Osteocyte (in vitro differentiated cells): Measurements from ENCODE around the gene KIF1B. TPM values are rescaled to one million over a fixed set of nuclear protein-coding genes. Genes with fewer than 3 reads are reported as not detected.
"Not testable (repeated sequence)": the region's sequence is repeated elsewhere in the genome, so short reads cannot be mapped to it uniquely, and the experiment has no call there.

Source experiments
- DNase-seq: peaks from one replicate; pipeline ENCODE4 v3.0.0; 2021; ENCODE audit warnings: mixed read lengths; ENCODE audit not compliant: unreplicated experiment; ENCODE audit errors: extremely low spot score
- H3K27ac Mint-ChIP-seq: one replicate; pipeline ENCODE4 v1.8.0; 2021; ENCODE audit warnings: mild to moderate bottlenecking, mixed read lengths; ENCODE audit not compliant: unreplicated experiment
- H3K27me3 Mint-ChIP-seq: one replicate; pipeline ENCODE4 v1.8.0; 2021; ENCODE audit warnings: mixed read lengths; ENCODE audit not compliant: unreplicated experiment
- H3K36me3 Mint-ChIP-seq: one replicate; pipeline ENCODE4 v1.8.0; 2021; ENCODE audit warnings: mixed read lengths; ENCODE audit not compliant: unreplicated experiment
- H3K4me1 Mint-ChIP-seq: one replicate; pipeline ENCODE4 v1.8.0; 2021; ENCODE audit warnings: mixed read lengths; ENCODE audit not compliant: unreplicated experiment
- H3K4me3 Mint-ChIP-seq: one replicate; pipeline ENCODE4 v1.8.0; 2021; ENCODE audit warnings: mild to moderate bottlenecking, moderate library complexity, mixed read lengths; ENCODE audit not compliant: unreplicated experiment
- H3K9me3 Mint-ChIP-seq: one replicate; pipeline ENCODE4 v1.8.0; 2021; ENCODE audit warnings: mixed read lengths; ENCODE audit not compliant: unreplicated experiment
- total RNA-seq: library from RNA; stranded (reverse); gene quantifications from 2 replicates; pipeline ENCODE4 v1.2.1, GENCODE V29; 2021
- TF ChIP-seq, protein P1 (sequence below): fragments of 200-600 bp; sonication (generic); IDR thresholded peaks from 2 replicates; pipeline ENCODE4 v1.5.0; 2021; ENCODE audit warnings: antibody characterized with exemption, mild to moderate bottlenecking, moderate library complexity

The KIF1B gene
- total RNA-seq, 1 donor from 2014 or later = 48.9 TPM

DNA sequence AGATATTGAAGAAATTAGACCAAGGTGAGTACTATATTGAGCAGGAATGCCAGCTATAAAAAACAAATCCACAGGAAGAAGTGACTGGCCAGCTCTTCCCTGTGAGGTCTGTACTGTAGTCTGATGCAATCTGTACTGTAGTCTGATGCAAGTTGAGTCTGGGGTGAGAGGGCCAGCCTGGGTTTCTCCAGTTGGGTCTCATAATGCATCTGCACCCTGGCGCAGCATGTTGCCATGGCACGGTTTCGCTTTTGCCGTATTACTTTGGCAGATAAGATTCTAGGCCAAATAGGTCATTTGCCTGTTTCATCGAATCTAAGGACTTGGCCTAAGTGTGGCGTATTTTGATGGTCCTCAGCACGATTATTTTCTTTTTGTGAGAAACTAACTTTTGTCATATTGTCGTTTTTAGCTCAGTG, 164.1 kb downstream of the KIF1B start:
- Mint-ChIP-seq H3K27ac (no peak overlapping the region), H3K4me3 (no peak overlapping the region)

DNA sequence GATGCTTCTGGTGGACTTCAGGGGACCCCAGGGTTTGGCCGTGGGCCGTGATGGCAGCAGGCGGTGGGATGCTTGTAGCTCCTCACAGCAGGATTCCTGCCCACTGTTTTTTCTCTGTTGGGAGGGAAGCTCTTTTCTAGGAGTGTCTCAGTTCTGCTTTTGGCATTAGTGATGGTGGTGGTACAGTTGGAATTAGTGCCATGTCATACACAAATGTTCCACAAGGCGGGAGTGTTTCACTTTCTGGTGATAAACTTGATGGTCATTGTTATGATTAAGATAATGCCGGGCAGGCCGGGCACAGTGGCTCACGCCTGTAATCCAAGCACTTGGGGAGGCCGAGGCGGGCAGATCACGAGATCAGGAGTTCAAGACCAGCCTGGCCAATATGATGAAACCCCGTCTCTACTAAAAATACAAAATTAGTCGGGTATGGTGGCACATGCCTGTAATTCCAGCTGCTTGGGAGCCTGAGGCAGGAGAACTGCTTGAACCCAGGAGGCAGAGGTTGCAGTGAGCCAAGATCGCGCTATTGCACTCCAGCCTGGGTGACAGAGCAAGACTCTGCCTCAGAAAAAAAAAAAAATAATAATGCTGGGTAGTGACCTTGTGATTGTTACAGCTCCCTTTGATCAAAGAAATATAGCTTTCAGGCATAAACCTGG, 167.1 kb downstream of the KIF1B start:
- peak overlapping the region; percentile 95 for H3K27ac Mint-ChIP-seq
- not testable (repeated sequence) for H3K27me3 Mint-ChIP-seq, H3K4me3 Mint-ChIP-seq, H3K9me3 Mint-ChIP-seq
- H3K4me1 Mint-ChIP-seq = peaks cover 51% of the 10 kb centered on the region
- TF ChIP-seq, protein P1, sequence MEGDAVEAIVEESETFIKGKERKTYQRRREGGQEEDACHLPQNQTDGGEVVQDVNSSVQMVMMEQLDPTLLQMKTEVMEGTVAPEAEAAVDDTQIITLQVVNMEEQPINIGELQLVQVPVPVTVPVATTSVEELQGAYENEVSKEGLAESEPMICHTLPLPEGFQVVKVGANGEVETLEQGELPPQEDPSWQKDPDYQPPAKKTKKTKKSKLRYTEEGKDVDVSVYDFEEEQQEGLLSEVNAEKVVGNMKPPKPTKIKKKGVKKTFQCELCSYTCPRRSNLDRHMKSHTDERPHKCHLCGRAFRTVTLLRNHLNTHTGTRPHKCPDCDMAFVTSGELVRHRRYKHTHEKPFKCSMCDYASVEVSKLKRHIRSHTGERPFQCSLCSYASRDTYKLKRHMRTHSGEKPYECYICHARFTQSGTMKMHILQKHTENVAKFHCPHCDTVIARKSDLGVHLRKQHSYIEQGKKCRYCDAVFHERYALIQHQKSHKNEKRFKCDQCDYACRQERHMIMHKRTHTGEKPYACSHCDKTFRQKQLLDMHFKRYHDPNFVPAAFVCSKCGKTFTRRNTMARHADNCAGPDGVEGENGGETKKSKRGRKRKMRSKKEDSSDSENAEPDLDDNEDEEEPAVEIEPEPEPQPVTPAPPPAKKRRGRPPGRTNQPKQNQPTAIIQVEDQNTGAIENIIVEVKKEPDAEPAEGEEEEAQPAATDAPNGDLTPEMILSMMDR = peak; percentile 83
- DNase-seq = peak; percentile 92
- peaks cover 10% of the 10 kb centered on the region for H3K36me3 Mint-ChIP-seq

More for the DNA sequence above, 164.1 kb downstream of the KIF1B start:
- Mint-ChIP-seq H3K27me3 (no peaks in the 10 kb centered on the region), H3K36me3 (peaks cover 20% of the 10 kb centered on the region), H3K9me3 (no peaks in the 10 kb centered on the region), H3K4me1 (peaks cover 34% of the 10 kb centered on the region)
- DNase-seq = no peak
- TF ChIP-seq, protein P1 = no peak

DNA sequence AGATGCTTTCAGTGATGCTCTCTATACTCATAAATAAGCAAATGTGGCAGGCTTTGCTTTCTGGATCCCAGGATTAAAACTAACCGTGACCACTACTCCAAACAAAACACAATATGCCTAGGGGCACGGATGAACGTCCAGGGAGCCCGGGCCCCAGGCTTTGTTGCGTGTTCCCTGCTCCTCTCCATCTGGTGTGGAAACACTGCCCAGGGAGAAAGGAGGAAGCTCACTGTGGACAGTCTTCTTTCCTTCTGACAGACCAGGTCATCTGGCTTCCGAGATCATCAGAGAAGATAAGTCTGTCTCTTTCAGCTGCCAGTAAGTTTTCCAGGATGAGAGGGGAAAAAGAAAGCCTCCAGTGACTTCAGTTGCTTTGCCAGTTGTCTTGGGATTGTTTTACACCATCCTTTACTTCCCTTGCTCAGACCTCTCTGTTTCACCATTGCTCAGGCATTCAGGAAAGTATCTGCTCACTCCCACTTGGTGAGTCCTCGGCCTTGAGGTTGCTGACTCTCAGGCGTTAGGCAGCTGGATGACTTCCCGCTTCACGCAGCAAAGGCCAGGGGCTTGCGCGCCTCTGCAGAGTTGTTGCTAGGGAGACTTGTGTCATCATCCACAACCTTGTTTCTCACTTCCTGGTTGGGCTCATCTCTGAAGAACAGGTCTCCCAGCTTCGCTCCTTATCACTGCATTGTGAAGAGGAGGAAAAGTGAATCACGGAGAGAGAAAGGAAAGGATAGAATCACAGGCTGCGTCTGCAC, 167.9 kb downstream of the KIF1B start:
- Mint-ChIP-seq H3K27ac (peak overlapping the region; percentile 95), H3K36me3 (peaks cover 16% of the 10 kb centered on the region), H3K27me3 (no peaks in the 10 kb centered on the region), H3K4me3 (no peak overlapping the region), H3K4me1 (peaks cover 51% of the 10 kb centered on the region), H3K9me3 (no peaks in the 10 kb centered on the region)
- DNase-seq = no peak
- TF ChIP-seq, protein P1 = no peak

DNA sequence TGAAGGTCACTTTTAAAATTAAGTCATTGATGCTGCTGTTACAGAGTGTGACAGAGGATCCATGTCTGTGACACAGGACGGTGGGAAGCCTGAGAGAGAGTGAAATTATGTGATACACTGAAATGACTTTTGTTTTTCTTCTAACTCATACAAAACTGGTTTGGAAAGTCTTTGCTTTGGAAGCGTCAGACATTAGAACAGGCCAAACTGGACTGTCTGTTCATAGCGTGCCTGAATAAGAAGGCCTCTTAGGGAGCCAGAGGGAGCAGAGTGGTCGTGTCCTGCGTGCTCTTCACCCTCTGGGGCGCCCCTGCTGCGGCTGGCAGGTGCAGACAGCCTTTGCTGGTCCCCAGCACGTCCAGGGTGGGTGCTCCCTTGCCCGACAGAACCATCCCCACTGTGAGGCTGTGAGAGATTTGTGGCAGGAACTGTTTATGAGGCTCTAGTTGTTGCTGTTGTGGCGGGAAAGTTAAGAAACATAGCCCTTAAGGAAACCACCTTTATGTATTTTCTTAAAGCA, 168.8 kb downstream of the KIF1B start:
- H3K36me3 Mint-ChIP-seq = peaks cover 17% of the 10 kb centered on the region
- no peak overlapping the region for H3K4me3 Mint-ChIP-seq
- no peaks in the 10 kb centered on the region for H3K27me3 Mint-ChIP-seq
- peaks cover 50% of the 10 kb centered on the region for H3K4me1 Mint-ChIP-seq
- H3K27ac Mint-ChIP-seq = peak overlapping the region; percentile 95
- no peak for DNase-seq
- no peaks in the 10 kb centered on the region for H3K9me3 Mint-ChIP-seq
- TF ChIP-seq, protein P1 = no peak

DNA sequence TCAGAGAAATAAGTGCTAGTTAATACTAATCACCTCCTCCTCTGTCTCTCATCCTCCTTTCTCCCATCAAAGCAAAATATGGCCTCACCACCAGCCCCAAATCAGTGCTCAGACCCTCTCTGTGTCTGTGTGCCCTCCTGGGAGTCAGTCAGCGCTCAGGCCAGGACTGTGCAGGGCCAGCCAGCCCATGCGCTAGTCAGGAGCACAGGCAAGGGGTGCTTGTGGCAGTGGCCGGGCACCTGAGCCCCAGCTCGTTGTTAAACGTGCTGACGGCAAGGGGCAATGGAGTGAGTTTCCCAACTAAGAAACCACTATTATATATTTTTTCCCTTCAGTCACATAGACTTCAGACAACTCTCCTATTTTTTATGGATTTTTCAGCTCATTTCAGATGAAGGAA, 169.3 kb downstream of the KIF1B start:
- peak overlapping the region; percentile 86 for H3K27ac Mint-ChIP-seq
- peaks cover 49% of the 10 kb centered on the region for H3K4me1 Mint-ChIP-seq
- no peaks in the 10 kb centered on the region for H3K27me3 Mint-ChIP-seq
- H3K36me3 Mint-ChIP-seq = peaks cover 20% of the 10 kb centered on the region
- TF ChIP-seq, protein P1 = no peak
- H3K4me3 Mint-ChIP-seq = no peak overlapping the region
- no peak for DNase-seq
- no peaks in the 10 kb centered on the region for H3K9me3 Mint-ChIP-seq
